Measurements from ENCODE around the gene UPK3A. TPM values are rescaled to one million over a fixed set of nuclear protein-coding genes. Genes with fewer than 3 reads are reported as not detected.

UPK3A gene
- total and polyA plus RNA-seq, 10 of the 15 experiments (the other 5 are each of a cell fraction or from before 2014, with no cell fraction given), result not detected

GRCh38 chr22:45329530-45329936, 44.8 kb downstream of the UPK3A start (continued):
- TF ChIP-seq PRDM15 (CRISPR knock-in tag; IDR thresholded peaks at IDR 0.05) (no peak), POLR2AphosphoS5 (IDR thresholded peaks at IDR 0.05; ENCODE audit: low read length) (no peak), SPI1 (IDR thresholded peaks at IDR 0.05; ENCODE audit: borderline replicate concordance, insufficient read depth, low read depth, low read length) (no peak), SREBF2 (IDR thresholded peaks at IDR 0.05; ENCODE audit: low read length) (no peak)

- CTCF ChIA-PET, result no interaction called here
- no TSS peak for BruUV-seq (replicated peaks)
These were observed 45.8 kb downstream of the UPK3A start for GRCh38 chr22:45330548-45330947.

More at GRCh38 chr22:45330548-45330947, 45.8 kb downstream of the UPK3A start:
- Histone ChIP-seq H3K9me3 (replicated peaks; ENCODE audit: control insufficient read depth, insufficient read depth, low read length) (no peaks in the 10 kb centered on the region), H3K4me1 (ENCODE audit: control insufficient read depth, insufficient read depth, low read length) (no peaks in the 10 kb centered on the region), H3K27me3 (replicated peaks in 1 of 2; ENCODE audit: control insufficient read depth in 2 of 2, insufficient read depth in 2 of 2, low read length in 1 of 2) (no peaks in the 10 kb centered on the region), H2AFZ (ENCODE audit: control insufficient read depth, low read depth, low read length) (no peak overlapping the region), H3K4me3 (no peak overlapping the region), H3K27ac (ENCODE audit: control insufficient read depth, insufficient read depth) (no peak overlapping the region), H3K79me2 (ENCODE audit: control insufficient read depth, insufficient read depth, low read length) (no peaks in the 10 kb centered on the region; the same call in 1 of the 2 replicates), H3K36me3 (ENCODE audit: control insufficient read depth in 2 of 2, insufficient read depth in 2 of 2, low read length in 1 of 2) (peaks cover 11 to 19% of the 10 kb centered on the region in 2 experiments; a peak in 3 of 4 replicates), H3K9ac (ENCODE audit: control insufficient read depth, insufficient read depth, low read length) (no peak overlapping the region), H3K4me2 (ENCODE audit: control insufficient read depth, insufficient read depth) (no peak overlapping the region), H4K20me1 (ENCODE audit: control insufficient read depth, insufficient read depth) (no peaks in the 10 kb centered on the region)
- SMC1A ChIA-PET (ENCODE audit: uncharacterized antibody, unreplicated experiment), result no interaction called here
- intact Hi-C loops (cut with micrococcal nuclease; ENCODE audit: unreplicated experiment) (no loop called here), in situ Hi-C loops (cut with MboI) (no loop called here)
- RAD21 ChIA-PET (ENCODE audit: unreplicated experiment), result no interaction called here
- 93% methylated on average over 19 of the region's 19 CpGs for WGBS (ENCODE audit: insufficient coverage, insufficient replicate concordance, low lambda C conversion rate, missing lambda C conversion rate)
- TF ChIP-seq SKIL (IDR thresholded peaks at IDR 0.05; ENCODE audit: low read depth, poor library complexity, severe bottlenecking) (no peak), IRF5 (IDR thresholded peaks at IDR 0.05; ENCODE audit: borderline replicate concordance) (no peak), CEBPZ (IDR thresholded peaks at IDR 0.05; ENCODE audit: low read depth, low read length) (no peak)
- POLR2A ChIA-PET, result no interaction called here
- FAIRE-seq, result no peak
- no peak for DNase-seq (ENCODE audit: low read depth, low spot score)
- no peak for ATAC-seq
